Upper lobe of left lung (tissue), 4 donors: ENCODE measurements around the gene MNX1.

ENCODE experiments used
- CTCF ChIP-seq, 6 experiments: fragments of 450-650 bp in 4 of 6; fragments of 200-600 bp in 2 of 6; sonication (generic) in 2 of 6; IDR thresholded peaks; one replicate each; pipeline ENCODE4 v1.5.1; 2016 to 2019; ENCODE audit warnings: antibody characterized with exemption in 6 of 6
- EP300 ChIP-seq, 4 donors: sonication (generic); formaldehyde crosslinking; IDR thresholded peaks; one replicate each; pipeline ENCODE4 v1.5.1; 2017; ENCODE audit warnings: antibody characterized with exemption in 4 of 4, control low read depth in 2 of 4

GRCh38 chr7:157056246-157056645 is 45.8 kb upstream of the MNX1 start:
- TF ChIP-seq EP300 (IDR thresholded peaks at IDR 0.05) (no peak), CTCF (IDR thresholded peaks at IDR 0.05) (no peak)
